ENCODE results near the gene CELA2B.
"Not testable (repeated sequence)": the region's sequence is repeated elsewhere in the genome, so short reads cannot be mapped to it uniquely, and the experiment has no call there.

The CELA2B gene

GRCh38 chr1:15430787-15431570, 44.9 kb upstream of the CELA2B start:
- peak; percentile 88 for TF ChIP-seq CTCF (conservative IDR thresholded peaks at IDR 0.05; ENCODE audit: control insufficient read depth, insufficient read depth, low read depth, low read length)
- no peak overlapping the region for H3K4me3 ChIP-seq (ENCODE audit: control insufficient read depth, low read depth, low read length)
- peak; percentile 49 for DNase-seq (ENCODE audit: low read depth)

DNA sequence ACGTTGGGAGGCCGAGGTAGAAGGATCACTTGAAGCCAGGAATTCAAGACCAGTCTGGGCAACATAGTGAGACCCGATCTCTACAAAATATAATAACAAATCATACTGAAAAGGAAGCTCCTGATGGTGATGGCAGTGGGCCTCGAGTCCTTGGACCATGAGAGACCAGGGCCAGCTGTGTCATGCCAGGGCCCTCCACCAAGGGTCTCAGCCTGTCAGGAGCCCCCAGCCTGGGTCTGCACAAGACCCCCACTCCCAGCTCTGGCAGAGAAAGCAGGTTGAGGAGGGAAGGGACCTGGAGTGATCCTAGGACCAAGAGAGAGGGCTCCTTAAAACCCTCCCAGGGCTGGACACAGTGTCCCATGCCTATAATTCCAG, 44.3 kb upstream of the CELA2B start:
- no peak overlapping the region for H3K4me3 ChIP-seq (ENCODE audit: control insufficient read depth, low read depth, low read length)
- DNase-seq (ENCODE audit: low read depth) = no peak
- TF ChIP-seq CTCF (conservative IDR thresholded peaks at IDR 0.05; ENCODE audit: control insufficient read depth, insufficient read depth, low read depth, low read length) = no peak

GRCh38 chr1:15432324-15432723, 43.6 kb upstream of the CELA2B start:
- no peak for DNase-seq (ENCODE audit: low read depth)
- no peak overlapping the region for H3K4me3 ChIP-seq (ENCODE audit: control insufficient read depth, low read depth, low read length)
- TF ChIP-seq CTCF (conservative IDR thresholded peaks at IDR 0.05; ENCODE audit: control insufficient read depth, insufficient read depth, low read depth, low read length) = no peak

GRCh38 chr1:15433471-15433870, 42.4 kb upstream of the CELA2B start:
- TF ChIP-seq CTCF (conservative IDR thresholded peaks at IDR 0.05; ENCODE audit: control insufficient read depth, insufficient read depth, low read depth, low read length) = no peak
- H3K4me3 ChIP-seq (ENCODE audit: control insufficient read depth, low read depth, low read length) = no peak overlapping the region
- DNase-seq (ENCODE audit: low read depth) = no peak

DNA sequence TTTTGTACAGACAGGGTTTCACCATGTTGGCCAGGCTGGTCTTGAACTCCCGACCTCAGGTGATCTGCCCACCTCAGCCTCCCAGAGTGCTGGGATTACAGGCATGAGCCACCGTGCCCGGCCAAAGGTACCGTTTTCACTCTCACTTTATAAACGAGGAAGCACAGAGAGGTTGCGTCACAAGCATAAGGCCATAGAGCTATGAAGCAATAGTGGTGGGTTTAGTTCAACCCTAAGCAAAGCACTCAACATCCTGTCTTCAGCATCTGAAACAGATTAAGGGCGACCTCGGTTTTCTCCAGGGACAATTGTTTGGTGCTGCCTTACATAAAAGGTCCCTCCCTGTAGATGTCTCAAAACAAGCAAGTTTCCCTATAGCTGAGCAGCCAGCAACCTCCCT, 41.2 kb upstream of the CELA2B start:
- not testable (repeated sequence) for H3K4me3 ChIP-seq (ENCODE audit: control insufficient read depth, low read depth, low read length)
- DNase-seq (ENCODE audit: low read depth) = peak; percentile 87

DNA sequence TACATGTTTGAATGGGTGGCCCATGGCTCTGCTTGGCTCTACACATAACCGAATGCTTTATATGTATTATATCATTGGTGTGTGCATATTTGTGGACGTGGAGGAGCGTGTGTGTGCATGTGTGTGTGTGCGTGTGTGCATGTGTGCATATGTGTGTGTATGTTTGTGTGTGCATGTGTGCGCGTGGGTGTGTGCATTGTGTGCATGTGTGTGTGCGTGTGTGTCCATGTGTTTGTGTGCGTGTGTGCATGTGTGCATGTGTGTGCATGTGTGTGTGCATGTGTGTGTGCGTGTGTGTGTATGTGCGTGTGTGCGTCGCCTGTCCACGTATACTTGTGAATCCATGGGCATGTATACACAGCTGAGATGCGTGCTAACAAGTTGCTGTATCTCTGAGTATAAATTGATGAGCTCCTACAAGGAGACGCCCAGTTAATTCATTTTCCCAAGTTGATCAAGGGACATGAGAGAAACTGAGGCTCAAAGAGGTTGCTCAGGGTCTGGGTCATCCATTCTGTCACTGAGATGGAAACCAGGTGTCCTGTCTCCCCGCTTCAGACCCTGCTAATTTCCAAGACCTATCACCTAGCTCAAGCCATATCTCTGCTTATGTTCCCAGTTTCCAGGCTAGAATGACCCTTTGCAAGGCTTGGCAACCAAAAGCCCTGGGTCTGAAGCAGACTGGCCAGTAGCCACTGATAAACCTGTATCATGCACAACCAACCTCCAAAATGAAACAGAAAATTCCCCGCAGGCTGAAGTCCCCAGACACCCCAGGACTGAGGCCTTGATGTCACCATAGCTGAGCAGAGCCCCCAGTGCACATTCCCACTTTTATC, 40.4 kb upstream of the CELA2B start:
- H3K4me3 ChIP-seq (ENCODE audit: control insufficient read depth, low read depth, low read length) = no peak overlapping the region
- DNase-seq (ENCODE audit: low read depth) = no peak
- TF ChIP-seq CTCF (conservative IDR thresholded peaks at IDR 0.05; ENCODE audit: control insufficient read depth, insufficient read depth, low read depth, low read length) = no peak

DNA sequence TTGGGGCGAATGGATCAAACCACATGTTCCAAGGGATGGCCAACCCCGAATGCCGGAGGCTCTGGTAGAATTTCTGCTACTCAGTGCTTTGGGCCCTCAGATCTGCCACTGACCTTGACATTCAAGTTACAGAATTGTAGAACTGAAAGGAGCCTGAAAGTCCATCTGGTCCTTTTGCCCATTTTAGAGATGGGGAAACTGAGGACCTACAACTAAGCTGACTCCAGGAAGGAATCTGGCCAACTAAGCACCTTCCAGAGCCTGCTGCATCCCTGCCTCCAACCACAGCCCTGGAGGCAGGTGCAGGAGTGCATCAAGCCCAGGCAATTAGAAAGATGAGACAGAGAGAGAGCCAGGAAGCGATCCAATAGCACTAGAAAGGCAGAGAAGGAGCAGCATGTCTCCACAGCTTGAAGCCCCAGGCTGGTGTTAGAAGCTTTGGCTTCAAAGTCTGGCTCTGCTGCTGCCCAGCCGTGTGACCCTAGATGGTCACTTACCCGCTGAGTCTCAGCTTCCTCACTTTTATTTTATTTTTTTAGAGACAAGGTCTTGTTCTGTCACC, 38.9 kb upstream of the CELA2B start:
- no peak overlapping the region for H3K4me3 ChIP-seq (ENCODE audit: control insufficient read depth, low read depth, low read length)
- no peak for DNase-seq (ENCODE audit: low read depth)
- no peak for TF ChIP-seq CTCF (conservative IDR thresholded peaks at IDR 0.05; ENCODE audit: control insufficient read depth, insufficient read depth, low read depth, low read length)

Measured in fibroblast of mammary gland (primary cell).